ENCODE measurements around the gene TSSK6.

The TSSK6 gene

GRCh38 chr19:19530889-19531288, 15.5 kb upstream of the TSSK6 start:
- DNase-seq (ENCODE audit: low read depth in 2 of 2): no peak

GRCh38 chr19:19530423-19530804, 15.1 kb upstream of the TSSK6 start:
- no peak for DNase-seq (ENCODE audit: low read depth in 2 of 2)

GRCh38 chr19:19529783-19530422, 14.6 kb upstream of the TSSK6 start:
- no peak for DNase-seq (ENCODE audit: low read depth in 2 of 2)

- DNase-seq (ENCODE audit: low read depth in 2 of 2): no peak
Observed at GRCh38 chr19:19528721-19529490, 13.6 kb upstream of the TSSK6 start, which contains the start of gene YJEFN3. TSS of gene YJEFN3 (plus strand) at chr19:19528911. CDS start at chr19:19528933, 22 bp downstream.

GRCh38 chr19:19527674-19528625, 12.6 kb upstream of the TSSK6 start:
- no peak for DNase-seq (ENCODE audit: low read depth in 2 of 2)

GRCh38 chr19:19527371-19527656, 12.0 kb upstream of the TSSK6 start:
- DNase-seq (ENCODE audit: low read depth in 2 of 2): no peak

- DNase-seq (ENCODE audit: low read depth in 2 of 2): no peak
Observed at GRCh38 chr19:19526581-19527370, 11.4 kb upstream of the TSSK6 start.

GRCh38 chr19:19525611-19526380, 10.4 kb upstream of the TSSK6 start:
- DNase-seq (ENCODE audit: low read depth in 2 of 2): no peak

- no peak for DNase-seq (ENCODE audit: low read depth in 2 of 2)
Observed at GRCh38 chr19:19524053-19524452, 8.7 kb upstream of the TSSK6 start.

- DNase-seq (ENCODE audit: low read depth in 2 of 2): no peak
Observed at GRCh38 chr19:19523177-19523576, 7.8 kb upstream of the TSSK6 start.

- no peak for DNase-seq (ENCODE audit: low read depth in 2 of 2)
Observed at GRCh38 chr19:19520989-19521388, 5.6 kb upstream of the TSSK6 start.

- no peak for DNase-seq (ENCODE audit: low read depth in 2 of 2)
Observed at GRCh38 chr19:19517235-19517619, 1.9 kb upstream of the TSSK6 start.

GRCh38 chr19:19515642-19516519, 533 bp upstream of the TSSK6 start, which contains the start of gene NDUFA13:
TSS of gene NDUFA13 (plus strand) at chr19:19516225. CDS start at chr19:19516239, 14 bp downstream.
- peak; percentile 83 to 84 for DNase-seq (ENCODE audit: low read depth in 2 of 2)

GRCh38 chr19:19514215-19514657, 1.1 kb downstream of the TSSK6 start:
- peak; percentile 33 to 41 for DNase-seq (ENCODE audit: low read depth in 2 of 2)

GRCh38 chr19:19513682-19514081, 1.7 kb downstream of the TSSK6 start:
- DNase-seq (ENCODE audit: low read depth in 2 of 2): no peak

- no peak for DNase-seq (ENCODE audit: low read depth in 2 of 2)
Observed at GRCh38 chr19:19510432-19510831, 4.9 kb downstream of the TSSK6 start.

- DNase-seq (ENCODE audit: low read depth in 2 of 2): no peak
Observed at GRCh38 chr19:19508217-19508616, 7.1 kb downstream of the TSSK6 start.

- DNase-seq (ENCODE audit: low read depth in 2 of 2): no peak
Observed at GRCh38 chr19:19507354-19507753, 8.0 kb downstream of the TSSK6 start.

GRCh38 chr19:19506592-19506991, 8.8 kb downstream of the TSSK6 start:
- DNase-seq (ENCODE audit: low read depth in 2 of 2): no peak

Measured in fibroblast of skin of left quadriceps (primary cell).